ENCODE results near the gene TSPYL2. TPM values are rescaled to one million over a fixed set of nuclear protein-coding genes. Genes with fewer than 3 reads are reported as not detected.

Gene TSPYL2
- total and polyA plus RNA-seq, 2 experiments from 2014 or later = 38.2 to 78.6 TPM

DNA sequence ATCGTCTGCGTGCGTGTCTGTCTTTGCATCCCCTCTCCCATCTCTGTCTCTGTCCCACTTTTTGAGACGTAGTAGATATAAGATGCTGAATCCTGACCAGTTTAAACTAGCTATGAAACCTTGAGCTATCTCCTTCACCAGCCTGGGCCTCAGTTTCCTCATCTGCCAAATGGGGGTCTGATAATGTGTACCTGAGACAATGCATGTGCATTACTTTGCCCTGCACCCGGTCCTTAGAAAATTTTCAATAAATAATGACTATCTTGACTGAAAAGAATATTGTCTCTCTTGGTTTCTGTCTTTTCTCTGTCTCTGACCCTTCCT is 12.4 kb downstream of the TSPYL2 start:
- Histone ChIP-seq H4K20me1 (ENCODE audit: insufficient read depth, poor library complexity, severe bottlenecking) (no peaks in the 10 kb centered on the region), H3K4me2 (peak overlapping the region; percentile 73), H2AFZ (peak overlapping the region; percentile 40), H3K9me3 (ENCODE audit: low read depth) (no peaks in the 10 kb centered on the region), H3K4me3 (peak overlapping the region; percentile 22), H3K79me2 (peaks cover 6% of the 10 kb centered on the region), H3K27me3 (no peaks in the 10 kb centered on the region), H3K27ac (peak overlapping the region; percentile 83), H3K36me3 (replicated peaks; ENCODE audit: insufficient read depth, low read depth) (no peaks in the 10 kb centered on the region), H3K4me1 (ENCODE audit: insufficient read depth) (no peaks in the 10 kb centered on the region), H3K9me2 (replicated peaks; ENCODE audit: insufficient read depth) (no peaks in the 10 kb centered on the region)
- no peak for TF ChIP-seq CTCF (IDR thresholded peaks at IDR 0.05; ENCODE audit: poor library complexity)
- no peak for TF ChIP-seq EZH2 (IDR thresholded peaks at IDR 0.05; ENCODE audit: borderline replicate concordance)
- no peak for TF ChIP-seq EZH2phosphoT487 (IDR thresholded peaks at IDR 0.05; ENCODE audit: low read depth, severe bottlenecking, unreplicated experiment)
- DNase-seq (ENCODE audit: low spot score) = no peak
- WGBS (ENCODE audit: low lambda C conversion rate, missing lambda C conversion rate) = 42% methylated on average over 5 of the region's 5 CpGs

GRCh38 chrX:53095796-53096195 is 13.6 kb downstream of the TSPYL2 start:
- Histone ChIP-seq H3K4me1 (ENCODE audit: insufficient read depth) (no peaks in the 10 kb centered on the region), H3K9me2 (replicated peaks; ENCODE audit: insufficient read depth) (no peaks in the 10 kb centered on the region), H2AFZ (no peak overlapping the region), H3K27me3 (no peaks in the 10 kb centered on the region), H3K4me3 (no peak overlapping the region), H3K27ac (no peak overlapping the region), H3K9me3 (ENCODE audit: low read depth) (no peaks in the 10 kb centered on the region), H3K79me2 (peaks cover 6% of the 10 kb centered on the region), H4K20me1 (ENCODE audit: insufficient read depth, poor library complexity, severe bottlenecking) (no peaks in the 10 kb centered on the region), H3K36me3 (replicated peaks; ENCODE audit: insufficient read depth, low read depth) (no peaks in the 10 kb centered on the region), H3K4me2 (no peak overlapping the region)
- WGBS (ENCODE audit: low lambda C conversion rate, missing lambda C conversion rate) = 75% methylated on average over 3 of the region's 3 CpGs
- TF ChIP-seq CTCF (IDR thresholded peaks at IDR 0.05; ENCODE audit: poor library complexity) = no peak
- no peak for TF ChIP-seq EZH2phosphoT487 (IDR thresholded peaks at IDR 0.05; ENCODE audit: low read depth, severe bottlenecking, unreplicated experiment)
- TF ChIP-seq EZH2 (IDR thresholded peaks at IDR 0.05; ENCODE audit: borderline replicate concordance) = no peak
- no peak for DNase-seq (ENCODE audit: low spot score)

DNA sequence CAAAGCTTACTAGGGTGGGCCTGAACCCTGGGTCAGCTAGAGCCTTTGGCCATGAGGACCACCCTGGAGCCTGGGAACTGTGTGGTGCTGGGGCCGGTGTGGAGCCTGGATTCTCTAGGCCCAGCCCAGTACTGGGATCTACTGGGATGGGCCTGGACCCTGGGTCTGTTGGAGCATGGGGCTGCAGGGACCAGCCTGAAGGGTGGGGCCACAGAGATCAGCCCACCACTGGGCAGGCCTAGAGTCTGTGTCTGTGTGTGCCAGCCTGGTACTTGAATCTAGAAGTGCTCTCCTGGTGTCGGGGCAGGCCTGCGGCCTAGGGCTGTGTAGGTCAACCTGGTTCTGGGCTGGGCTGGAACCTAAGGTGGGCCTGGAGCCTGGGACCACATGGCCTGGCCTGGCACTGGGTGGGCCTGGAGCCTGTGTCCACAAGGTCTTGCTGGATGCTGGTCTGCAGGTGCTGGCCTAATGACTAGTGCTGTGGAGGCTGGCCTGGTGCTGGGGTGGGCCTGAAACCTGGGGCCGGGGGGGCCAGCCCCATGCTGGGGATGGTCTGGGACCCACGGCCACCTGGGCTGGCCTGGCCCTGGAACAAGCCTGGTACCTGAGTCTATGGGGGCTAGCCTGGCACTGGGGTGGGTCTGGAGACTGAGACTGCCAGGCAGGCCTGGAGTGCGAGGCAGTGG is 32.8 kb downstream of the TSPYL2 start:
- H2AFZ ChIP-seq = no peak overlapping the region
- H3K36me3 ChIP-seq (replicated peaks; ENCODE audit: insufficient read depth, low read depth) = no peaks in the 10 kb centered on the region
- no peaks in the 10 kb centered on the region for H3K79me2 ChIP-seq
- TF ChIP-seq EZH2 (IDR thresholded peaks at IDR 0.05; ENCODE audit: borderline replicate concordance) (no peak), CTCF (IDR thresholded peaks at IDR 0.05; ENCODE audit: poor library complexity) (no peak), EZH2phosphoT487 (IDR thresholded peaks at IDR 0.05; ENCODE audit: low read depth, severe bottlenecking, unreplicated experiment) (no peak)
- H3K27me3 ChIP-seq = no peaks in the 10 kb centered on the region
- 90% methylated on average over 5 of the region's 6 CpGs for WGBS (ENCODE audit: low lambda C conversion rate, missing lambda C conversion rate)
- no peaks in the 10 kb centered on the region for H3K9me2 ChIP-seq (replicated peaks; ENCODE audit: insufficient read depth)
- H3K4me2 ChIP-seq = no peak overlapping the region
- H3K27ac ChIP-seq = no peak overlapping the region
- H3K9me3 ChIP-seq (ENCODE audit: low read depth) = no peaks in the 10 kb centered on the region
- no peak overlapping the region for H3K4me3 ChIP-seq
- DNase-seq (ENCODE audit: low spot score) = no peak
- H3K4me1 ChIP-seq (ENCODE audit: insufficient read depth) = no peaks in the 10 kb centered on the region
- H4K20me1 ChIP-seq (ENCODE audit: insufficient read depth, poor library complexity, severe bottlenecking) = no peaks in the 10 kb centered on the region

Data from hepatocyte (in vitro differentiated cells).